Urothelium cell line (cell line): ENCODE results near the gene PCYT2.

Source experiments
- DNase-seq: peaks from one replicate; pipeline ENCODE4 v3.0.0; 2011; ENCODE audit warnings: low spot score, mixed read lengths
- FAIRE-seq: peaks from 2 replicates; lab custom pipeline; 2011; peaks lifted over from hg19 to GRCh38; lab: Jason Lieb, UNC

Gene PCYT2

DNA sequence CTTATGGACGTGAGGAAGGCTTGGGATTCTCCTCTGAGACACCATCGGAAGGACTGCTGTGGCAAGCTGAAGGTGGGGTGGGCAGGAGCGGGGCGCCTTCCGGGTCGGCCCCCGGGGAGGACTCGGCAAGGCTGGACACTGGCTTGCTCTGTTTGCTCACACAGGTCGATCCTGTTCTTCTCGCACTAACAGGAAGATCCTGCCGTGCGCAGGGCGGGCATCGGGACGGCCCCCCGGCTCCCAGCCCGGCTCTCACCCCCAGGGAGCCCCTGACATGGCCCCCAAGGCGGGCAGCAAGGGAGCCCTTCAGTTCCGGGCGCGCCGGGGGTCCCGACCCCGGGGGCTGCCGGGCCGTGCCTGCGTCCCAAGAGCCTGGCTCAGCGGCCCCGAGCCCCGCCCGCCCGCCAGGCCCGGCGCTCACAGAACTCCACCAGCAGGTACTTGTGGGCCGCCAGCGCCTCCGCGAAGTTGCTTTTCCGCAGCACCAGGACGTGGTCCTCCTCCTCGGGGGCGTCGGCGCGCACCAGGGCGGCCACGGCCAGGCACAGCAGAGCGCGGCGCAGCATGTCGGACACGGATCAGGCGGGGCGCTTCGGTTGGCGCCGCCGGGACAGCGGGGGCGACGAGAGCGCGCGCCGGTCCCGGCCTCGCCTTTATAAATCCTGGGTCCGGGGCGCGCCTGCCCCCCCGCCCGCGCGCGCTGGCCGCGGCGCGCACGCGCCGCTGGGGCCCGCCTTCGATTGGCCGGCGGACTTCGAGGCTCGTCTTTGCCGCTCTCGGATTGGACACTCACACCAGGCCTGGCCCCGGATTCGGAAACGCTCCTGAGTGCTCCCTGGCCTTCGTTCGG is 51.1 kb downstream of the PCYT2 start, which contains the start of gene P4HB:
TSS of gene P4HB (minus strand) at position 630 of the 850 bp plus-strand sequence. CDS start at position 566, 64 bp downstream.
- DNase-seq: no peak
- no peak for FAIRE-seq

DNA sequence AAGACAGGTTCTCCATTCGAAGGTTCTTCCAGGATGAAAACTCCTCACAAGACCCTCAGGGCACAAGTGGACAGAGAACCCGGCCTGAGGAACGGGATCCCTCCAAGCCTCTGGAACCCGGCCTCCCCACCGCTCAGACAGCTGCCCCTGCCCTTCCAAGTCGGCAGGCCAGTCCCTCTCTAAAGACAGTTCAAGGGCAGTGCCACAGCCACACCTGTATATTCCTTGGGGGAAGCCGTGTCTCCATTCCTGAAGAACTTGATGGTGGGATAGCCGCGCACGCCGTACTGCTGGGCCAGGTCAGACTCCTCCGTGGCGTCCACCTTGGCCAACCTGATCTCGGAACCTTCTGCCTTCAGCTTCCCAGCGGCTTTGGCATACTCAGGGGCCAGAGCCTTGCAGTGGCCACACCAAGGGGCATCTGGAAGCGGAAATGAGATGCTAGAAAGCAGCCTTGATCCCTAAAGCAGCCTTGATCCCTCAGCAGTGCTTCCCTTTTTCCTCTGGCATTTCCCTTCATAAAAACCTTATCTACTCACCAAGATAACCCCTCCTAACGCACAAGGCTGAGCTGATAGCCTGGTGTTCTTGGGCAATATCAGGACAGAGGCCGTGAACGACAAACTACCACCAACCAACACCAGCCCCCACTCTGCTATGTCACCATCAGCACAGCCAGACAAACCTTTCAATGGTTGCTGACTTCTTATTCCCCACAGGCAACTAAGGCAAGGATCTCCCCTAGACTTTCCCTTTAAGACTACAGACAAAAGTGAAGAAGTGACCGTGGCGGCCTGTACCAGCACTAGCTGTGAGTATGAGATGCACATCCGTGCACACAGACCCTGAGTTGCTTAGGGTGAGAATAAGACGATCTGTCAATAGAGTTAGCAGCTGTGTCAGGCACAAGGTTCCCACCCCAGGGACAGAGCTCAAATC is 52.0 kb downstream of the PCYT2 start:
- DNase-seq (no peak), FAIRE-seq (no peak)

DNA sequence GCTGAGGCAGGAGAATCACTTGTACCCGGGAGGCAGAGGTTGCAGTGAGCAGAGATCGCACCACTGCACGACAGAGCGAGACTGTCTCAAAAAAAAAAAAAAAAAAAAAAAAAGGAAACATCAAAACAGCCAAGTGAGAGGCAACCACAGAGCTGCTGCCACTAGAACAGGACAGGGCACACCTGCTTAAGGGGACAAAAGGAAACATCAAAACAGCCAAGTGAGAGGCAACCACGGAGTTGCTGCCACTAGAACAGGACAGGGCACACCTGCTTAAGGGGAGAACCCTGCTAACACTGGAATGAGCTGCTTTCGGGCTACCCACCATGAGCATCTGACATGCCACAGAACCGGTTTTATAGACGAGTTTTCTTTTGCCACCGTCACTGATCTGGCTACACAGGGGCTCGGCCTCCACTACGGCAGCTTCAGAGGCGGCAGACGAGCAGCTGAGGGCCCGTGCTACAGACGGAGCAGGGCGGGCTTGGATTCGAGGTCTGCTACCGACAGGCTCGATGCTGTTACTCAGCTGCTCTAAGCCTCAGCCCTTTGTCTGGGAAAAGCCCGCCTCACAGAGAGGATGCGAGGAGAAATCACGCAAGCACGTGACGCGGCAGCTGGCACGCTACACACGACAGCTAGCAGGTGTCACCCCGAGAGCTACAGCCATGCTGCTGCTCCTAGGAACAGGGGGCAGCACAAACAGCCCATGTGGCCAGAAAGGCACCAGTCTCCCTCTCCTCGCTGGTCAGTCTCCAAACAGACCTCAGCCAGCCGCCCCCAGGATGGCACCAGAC is 52.8 kb downstream of the PCYT2 start:
- DNase-seq (no peak), FAIRE-seq (no peak)

DNA sequence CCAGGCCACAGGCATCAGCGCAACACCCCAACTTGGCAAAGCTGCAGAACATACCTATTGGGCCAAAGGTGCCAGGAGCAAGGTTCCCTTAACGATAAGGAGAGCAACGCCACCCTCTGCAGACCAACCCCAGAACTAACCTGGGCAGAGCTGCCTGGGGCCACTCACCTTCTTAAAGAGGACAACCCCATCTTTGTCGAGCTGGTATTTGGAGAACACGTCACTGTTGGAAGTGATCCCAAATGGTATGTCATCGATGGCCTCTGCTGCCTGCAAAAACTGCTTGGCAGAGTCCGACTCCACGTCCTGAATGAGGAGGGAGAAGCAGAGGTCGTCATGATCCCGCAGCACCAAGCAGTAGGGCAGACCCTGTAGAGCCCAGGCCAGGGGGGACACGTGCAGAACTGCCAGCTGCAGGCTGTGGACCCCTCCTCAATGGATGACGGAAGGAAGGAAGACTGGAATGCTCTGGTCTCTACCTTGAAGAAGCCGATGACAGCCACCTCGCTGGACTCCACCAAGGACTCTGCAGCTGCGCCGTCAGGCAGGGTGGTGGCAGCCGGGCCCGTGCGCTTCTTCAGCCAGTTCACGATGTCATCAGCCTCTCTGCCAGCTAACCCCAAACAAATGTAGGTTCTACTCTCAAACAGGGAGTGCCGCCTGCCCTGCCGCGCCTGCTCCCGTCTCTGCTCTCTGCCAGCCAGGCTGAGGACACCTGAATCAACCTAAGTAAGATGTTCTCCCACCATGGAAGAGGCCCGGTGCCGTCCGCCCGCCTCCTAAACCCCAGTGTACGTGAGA is 56.0 kb downstream of the PCYT2 start:
- FAIRE-seq: peak; percentile 84
- no peak for DNase-seq

DNA sequence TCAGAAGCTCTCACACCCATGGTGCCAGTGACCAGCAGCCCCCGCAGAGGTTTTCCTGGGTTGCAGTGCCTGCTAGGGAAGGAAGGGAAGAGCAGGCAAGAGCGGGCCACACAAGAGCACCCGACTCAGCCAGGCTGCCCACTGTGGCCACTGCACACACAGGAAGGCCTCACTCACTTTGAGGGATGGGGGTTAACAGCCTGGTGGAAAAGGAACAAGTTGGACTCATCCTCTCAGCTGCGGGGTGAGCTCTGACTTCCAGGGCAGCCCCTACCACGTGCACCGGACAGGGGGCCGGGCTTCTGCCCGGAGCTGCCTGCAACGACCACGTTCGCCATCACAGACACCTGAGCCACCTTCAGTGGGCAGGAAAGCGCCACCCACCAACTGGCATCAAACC is 59.0 kb downstream of the PCYT2 start:
- FAIRE-seq: peak; percentile 9
- no peak for DNase-seq

DNA sequence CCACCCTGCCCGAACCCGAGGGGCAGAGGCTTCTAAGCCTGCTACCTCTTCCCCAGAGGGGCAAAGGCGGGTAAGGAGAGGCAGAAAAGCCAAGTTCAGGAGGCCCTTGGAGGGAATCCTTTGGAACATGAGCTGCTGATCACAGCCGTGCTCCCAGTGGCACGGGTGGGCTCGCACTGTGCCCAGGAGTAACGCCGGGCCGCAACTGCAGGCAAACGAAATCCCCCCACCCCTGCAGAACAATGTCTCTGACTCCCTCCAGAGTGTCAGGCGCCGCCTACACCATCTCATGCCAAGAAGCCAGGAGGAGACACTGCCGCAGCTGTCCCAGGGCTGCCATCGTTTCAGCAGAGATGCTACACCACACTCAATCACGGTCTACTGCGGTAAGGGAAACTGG is 59.8 kb downstream of the PCYT2 start:
- DNase-seq: no peak
- FAIRE-seq: peak; percentile 76
